Embryonic facial prominence (tissue), 1 donor: Measurements from ENCODE around the gene ERFL.

Experiments used
- DNase-seq: peaks from one replicate; pipeline ENCODE4 v3.0.0-alpha.2; 2016; ENCODE audit errors: extremely low spot score

ERFL gene

DNA sequence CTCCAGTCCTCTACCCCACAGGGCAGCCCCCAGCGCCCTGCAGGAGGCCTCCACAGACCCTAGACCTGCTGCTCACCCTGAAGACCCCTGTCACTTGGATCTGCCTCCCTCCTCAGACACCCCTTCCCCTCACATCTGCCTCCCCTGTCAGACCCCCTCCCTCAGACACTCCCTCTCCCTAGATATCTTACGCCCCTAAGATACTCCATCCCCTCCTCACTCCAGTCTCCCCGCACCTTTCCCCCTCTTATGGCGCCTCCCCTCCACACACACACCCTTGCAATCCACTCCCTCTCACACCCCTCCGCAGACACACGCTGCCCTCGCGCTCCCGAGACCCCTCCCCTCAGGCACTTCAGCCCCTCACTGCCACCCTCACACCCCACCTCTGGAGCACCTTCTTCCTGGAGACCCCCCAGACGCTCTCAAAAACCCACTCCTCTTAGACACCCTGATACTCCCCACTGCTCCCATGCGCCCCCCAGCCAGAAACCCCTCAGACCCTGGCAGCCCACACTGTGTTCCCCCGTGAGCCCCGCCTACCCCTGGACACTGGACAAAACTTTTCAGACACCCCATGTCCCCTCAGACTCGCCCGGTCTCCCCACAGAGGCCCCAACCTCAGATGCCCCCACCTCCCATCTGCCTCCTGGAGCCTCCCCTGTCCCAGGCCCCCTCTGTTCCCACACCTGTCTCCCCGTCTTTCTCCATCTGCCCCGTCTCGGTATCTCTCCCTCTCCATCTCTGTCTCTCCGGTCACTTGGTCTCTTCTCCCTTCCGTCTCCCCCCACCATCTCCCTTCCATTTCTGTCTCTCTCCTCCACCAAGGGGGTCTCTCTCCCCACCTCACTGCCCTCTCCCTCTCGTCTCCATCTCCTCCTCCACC, 14.5 kb downstream of the ERFL start:
- no peak for DNase-seq

DNA sequence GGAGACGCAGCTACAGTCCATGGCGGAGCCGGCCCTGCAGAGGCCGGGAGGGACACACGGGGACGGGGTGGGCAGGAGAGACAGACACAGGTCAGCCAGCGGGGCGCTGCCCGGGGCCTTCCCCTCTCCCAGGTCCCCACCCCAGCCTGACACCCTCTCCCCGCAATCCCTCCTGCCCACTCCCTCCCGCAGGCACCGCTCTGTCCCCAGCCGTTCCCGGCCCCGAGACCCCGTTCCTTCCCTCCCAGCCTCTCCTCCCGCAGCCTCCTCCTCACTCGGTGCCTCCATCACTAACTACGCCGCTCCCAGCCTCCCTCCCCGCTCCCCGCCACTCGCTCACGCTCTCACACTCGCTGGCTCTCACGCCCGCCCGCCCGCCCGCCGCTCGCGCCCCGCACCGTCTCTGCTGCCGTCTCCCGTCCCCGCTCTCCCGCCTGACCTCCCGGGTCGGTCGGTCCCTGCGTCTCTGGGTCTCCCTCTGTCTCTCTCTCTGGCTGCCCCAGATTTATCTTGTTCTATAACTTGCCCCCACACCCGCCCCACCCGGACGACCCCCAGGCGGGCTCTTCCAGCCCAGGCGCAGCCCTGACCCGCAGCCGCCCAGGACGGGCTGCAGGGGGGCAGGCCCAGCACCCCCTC, 15.2 kb downstream of the ERFL start:
- no peak for DNase-seq

DNA sequence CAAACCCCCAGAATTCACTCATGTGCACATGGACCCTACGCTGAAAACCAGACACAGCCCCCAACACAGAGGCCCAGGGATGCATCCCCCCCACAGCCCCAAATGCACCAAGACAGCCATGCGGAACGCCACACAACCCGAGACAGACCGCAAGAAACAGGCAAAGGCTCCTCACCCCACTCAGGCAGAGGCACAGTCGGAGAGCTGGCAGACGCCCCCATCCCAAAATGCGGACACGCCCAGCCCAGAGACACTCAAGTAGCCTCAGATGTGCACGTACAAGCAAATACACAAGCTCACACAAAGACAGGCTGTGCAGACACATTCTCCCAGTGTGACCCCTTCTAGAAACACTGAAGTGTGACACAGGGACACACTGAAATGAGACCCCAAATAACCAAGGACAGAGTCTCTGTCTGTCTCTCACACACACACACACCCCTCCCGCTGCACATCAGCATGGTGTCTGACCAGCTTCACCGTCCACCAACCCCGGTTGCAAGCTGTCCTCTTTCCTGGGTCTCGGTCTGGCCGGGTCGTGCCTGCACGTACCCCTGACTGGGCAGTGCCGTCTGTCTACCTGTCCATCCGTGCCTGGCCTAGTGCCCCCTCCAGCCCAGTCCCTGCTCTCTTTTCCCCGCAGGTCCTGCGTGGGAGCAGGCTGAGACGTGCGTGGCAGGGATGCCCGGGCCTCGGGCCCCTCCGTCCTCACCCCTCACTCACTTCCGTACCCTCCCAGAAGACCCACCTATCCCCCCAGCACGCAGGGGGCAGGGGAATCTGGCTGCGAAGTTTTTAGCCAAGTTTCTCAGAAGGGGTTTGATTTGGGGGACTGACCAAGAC, 16.1 kb downstream of the ERFL start:
- no peak for DNase-seq

DNA sequence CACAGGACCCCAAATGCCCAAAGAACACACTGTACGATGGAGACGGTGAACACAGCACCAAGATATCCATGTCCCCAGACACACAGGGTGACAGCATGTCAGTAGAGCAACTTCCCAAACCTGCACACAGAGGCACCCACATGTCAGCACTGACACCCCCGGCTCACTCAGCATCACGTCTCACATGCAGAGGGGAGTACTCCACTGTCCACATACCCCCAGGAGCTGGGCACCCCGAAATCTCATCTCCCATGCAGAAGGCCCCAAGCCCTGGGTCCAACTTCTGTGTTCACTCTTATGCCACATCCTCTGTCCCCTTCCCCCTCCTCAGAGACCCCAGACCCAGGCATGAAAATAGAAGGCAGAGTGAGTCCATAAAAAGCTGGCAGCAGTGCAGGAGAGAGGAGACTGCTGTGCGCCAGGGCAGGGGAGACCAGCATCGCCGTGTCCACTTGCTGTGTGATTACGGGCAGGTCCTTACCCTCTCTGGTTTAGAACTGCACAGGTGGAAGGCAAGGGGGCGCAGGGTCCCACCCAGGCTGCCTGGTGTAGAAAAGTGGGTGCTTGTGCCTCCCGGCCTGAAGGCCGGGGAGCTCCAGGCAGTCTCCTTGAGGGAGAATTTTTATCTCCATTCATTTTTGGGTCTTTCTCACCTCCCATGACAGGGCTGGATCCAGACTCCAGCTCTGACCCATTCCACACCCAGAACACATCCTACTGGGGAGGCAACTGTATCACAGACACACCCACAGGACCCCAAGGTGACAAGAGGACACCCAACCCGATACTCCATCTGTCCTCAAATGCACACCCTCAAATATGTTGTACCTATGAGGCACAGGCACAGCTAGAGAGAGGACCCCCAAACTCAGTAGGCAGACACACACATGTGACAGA, 17.0 kb downstream of the ERFL start:
- DNase-seq, result no peak

DNA sequence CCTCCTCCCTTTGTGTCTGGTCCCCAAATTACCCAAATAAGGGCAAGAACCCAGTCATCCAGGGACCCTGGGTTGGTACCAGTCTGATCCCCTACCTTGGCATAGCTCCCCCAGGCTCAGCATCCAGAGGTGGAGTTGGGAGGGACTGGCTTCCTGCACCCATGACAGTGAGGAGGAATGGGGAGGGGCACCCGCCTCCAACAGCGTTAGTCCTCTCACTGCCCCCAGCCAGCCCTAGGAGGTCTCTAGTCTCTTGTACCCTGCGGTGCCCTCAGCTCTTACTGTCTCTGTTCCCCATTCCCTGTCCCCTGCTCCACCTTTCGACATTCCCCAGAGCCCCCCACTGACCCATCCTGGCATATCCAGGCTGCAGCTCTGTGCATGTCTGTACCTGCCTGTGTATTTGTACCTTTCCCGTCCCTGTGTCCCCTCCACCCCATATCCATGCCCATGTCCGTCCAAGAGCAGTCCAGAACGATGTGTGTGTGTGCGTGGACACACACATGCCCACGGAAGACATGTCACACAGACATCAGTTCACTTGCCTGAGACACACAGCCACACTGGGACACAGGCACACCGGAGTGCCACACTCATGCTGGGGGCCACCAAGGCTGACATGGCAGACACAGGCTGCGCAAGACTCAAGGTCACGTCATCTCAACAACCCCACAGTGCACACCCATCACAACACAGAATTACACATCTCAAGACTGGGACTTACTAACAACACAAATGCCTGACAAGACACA, 17.8 kb downstream of the ERFL start:
- no peak for DNase-seq

DNA sequence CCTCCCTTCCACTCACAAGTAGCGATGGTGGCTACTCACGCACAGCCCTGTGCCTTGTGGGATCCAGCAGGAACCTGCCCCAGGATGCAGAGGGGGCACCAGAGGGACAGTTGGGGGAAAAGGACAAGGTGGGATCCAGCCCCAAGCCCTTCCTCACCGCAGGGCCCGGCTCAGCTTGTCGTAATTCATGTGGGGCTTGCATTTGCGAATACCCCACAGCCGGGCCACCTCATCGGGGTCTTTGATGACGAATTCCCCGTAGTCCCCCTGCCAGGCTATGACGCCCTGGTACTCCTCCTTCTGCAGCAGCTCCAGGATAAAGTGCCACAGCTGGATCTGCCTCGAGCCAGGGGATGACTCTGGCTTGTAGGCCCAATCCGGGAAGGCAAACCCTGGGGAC, 18.5 kb downstream of the ERFL start:
- no peak for DNase-seq

DNA sequence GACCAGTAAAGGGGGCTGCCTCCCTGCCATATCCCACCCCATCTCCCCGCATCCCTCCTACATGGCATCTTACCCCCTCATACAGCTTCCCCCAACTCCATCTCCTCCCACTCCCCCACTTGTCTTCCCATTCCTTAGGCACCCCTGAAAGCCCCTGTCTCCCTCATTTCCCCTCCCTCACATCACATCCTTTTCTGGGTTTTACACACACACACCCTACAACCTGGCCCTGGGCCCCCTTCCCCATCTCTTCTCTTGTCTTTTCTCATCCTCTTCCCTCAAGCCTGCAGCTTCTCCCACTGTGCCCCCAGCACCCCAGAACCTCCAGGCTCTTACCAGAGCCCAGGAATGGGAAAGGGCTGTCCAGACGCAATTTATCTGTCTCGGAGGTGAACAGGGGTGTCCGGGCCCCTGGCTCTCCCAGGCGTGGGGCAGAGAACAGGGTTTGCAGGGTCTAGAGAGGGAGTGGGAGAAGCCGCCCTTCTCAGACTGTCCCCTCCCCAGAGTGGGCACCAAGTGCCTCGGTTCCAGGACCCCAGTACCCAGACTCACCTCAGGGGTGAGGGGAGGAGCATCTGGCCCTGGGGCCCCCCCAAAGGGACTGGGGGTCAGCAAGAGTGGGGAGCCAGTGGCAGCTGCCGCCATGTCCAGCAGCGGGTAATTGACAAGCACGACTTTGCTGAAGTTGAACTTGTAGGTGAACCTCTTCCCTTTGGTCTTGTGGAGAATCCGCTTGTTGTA, 19.4 kb downstream of the ERFL start:
- DNase-seq, result no peak

DNA sequence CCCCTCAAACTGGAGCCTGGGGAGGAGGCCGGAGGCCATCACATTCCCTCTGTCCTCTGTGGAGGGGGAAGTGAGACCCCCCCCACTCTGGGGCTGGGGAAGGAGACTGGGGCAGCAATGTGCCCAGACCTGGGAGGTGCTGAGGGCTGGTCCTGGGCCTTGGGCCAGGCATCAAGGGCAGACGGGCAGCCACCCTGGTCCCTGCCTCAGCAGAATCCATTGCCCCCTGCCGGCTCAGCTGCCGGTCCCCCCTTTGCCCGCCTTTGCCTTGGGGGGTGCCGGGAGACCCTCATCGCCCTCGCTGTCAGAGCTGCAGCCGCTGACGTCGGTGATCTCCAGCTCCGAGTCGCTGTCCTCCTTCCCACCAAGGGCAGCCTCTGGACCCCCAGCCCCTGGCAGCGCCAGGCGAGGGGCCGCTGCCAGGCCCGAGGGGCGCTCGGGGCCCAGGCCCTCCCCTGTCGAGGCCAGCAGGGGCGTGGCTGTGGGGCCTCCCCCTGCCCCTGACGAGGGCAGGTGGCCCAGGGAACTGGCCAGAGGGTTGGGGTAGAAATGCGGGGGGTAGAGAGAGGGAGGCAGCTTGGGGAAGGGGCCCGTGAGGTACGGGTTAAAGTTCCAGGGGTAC, 20.1 kb downstream of the ERFL start:
- DNase-seq, result no peak

DNA sequence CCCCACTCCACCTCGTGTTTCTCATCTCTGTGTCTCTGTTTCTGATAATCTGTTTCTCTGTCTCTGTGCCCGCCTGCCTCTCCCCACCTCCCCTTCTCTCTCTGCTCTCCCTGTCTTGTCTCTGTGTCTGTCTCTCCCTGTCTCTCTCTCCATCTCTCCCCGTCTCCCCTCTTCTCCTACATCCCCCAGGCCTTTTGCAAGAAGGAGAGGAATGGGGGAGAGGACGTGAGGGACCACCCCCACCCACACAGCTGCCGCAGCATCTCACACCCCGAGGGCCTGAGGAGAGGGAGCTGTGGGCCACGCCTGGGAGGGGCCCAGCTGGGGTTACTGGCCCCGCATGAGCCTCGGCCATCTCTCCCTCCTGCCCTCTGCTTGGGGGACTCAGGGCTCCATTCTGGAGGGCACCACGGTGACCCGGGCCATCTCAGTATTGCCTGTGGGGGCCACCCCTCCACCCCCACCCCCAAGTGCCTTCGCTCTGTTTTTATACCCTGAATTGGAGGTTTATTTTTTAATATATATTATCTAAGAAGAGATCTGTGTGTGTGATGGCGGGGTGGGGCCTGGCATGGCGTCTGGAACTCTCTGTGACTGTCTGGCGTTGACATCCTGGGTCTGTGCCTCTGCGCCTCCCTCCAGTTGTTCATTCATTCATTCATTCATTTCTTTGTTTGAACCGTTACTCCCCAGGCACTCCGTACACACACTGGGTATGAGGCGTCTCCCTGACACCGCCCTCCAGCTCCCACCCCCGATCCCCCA, 21.2 kb downstream of the ERFL start:
- no peak for DNase-seq

DNA sequence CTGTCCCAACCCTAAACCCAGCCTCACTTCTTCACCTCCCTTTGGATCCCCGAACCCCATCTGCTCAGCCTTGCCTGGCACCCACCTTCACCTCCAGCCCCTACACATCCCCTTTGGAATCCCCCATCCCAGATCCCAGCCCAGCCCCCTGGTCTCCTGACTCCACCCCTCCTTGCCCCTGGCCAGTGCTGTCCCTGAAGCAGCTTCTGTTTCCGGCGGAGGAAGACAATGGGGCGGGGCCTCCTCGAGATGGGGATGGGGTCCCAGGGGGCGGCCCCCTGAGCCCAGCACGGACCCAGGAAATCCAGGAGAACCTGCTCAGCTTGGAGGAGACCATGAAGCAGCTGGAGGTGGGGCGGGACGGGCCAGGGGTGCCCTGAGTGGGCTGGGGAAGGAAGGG, 22.0 kb downstream of the ERFL start:
- DNase-seq, result no peak

DNA sequence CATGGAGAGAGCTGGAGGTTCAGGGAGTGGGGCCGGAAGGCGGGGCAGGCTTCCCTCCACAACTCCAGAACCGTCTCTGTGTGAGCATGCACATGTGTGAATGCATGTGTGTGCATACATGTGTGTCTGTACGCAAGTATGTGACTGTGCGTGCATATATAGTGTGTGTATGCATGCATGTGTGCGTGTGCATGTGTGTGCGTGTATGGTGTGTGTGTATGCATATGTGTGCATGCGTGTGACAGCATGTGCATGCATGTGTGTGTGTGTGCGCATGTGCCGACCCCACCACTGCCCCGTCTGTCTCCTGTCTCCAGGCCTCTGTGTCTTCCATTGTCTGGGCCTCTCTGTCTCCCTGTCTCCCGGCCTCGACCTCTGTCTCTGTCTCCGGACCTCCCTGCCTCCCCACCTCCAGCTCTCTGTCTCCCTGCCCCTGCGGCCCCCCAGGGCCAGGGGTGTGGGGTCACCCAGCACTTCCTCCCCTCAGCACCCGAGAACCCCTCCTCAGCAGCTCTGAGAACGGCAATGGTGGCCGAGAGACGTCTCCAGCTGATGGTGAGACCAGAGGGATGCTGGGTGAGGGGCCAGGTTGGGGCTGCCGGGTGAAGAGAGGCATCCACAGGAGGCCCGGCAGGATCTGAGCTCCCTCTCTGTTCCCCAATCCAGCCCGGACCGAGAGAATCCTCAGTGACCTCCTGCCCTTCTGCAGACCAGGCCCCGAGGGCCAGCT, 22.8 kb downstream of the ERFL start:
- DNase-seq, result no peak

DNA sequence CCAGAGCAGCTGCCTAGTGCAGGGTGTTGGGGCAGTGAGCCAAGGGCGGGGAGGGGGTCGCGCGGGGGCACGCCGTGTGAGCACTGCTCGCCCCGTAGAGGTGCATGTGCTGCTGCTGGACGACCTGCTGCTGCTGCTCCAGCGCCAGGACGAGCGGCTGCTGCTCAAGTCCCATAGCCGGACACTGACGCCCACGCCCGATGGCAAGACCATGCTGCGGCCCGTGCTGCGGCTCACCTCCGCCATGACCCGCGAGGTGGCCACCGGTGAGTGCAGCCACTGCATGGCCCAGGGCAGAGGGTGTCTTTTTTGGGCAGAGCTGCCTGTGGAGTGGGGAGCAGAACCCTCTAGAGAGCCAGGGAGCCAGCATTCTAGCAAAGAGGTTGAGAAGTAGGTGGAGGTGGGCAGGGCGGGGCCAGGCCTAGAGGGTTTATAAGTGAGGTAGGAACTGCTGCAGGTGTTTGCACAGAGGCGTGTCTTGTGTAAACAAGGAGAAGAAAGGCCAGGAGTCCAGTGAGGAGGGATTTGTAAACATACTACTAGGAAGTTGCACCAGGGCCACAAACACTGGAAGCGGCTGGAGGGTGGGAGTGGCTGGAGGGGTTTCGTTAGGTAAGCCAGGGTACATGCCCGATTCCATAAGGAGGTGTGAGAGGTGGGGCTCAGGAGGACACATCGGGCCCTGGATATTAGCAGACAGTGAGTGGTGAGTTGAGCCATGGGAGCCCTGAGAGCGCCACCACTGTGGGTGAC, 24.0 kb downstream of the ERFL start:
- DNase-seq, result no peak

DNA sequence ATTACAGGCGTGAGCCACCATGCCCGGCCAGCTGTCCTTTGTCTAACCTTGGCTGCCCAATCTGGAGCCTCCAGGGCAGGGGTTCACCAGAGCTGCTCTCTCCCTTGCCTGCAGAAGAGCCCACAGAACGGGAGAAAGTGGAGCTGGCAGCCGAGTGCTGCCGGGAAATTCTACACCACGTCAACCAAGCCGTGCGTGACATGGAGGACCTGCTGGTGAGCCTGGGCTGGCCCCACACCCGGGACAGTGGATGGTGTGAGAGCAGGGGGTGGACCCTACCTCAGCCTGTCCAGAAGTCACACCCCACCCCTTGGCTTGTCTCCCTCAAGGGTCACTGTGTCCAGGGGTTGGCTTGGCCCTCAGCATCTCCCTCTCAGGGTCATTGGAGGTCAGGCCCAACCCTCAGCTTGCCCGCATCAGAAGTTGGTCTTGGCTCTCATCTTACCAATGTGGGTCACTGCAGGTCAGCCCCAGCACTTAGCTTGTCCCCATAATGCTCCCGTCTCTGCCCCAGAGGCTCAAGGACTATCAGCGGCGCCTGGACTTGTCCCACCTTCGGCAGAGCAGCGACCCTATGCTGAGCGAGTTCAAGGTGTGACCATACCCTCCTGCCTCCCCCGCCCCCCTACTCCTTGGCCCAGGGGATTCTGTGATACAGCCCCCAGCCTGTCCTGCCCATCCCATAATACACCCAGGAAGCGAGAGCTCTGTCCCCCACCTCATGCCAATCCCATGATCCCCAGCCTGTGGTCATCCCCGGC, 24.9 kb downstream of the ERFL start:
- no peak for DNase-seq

DNA sequence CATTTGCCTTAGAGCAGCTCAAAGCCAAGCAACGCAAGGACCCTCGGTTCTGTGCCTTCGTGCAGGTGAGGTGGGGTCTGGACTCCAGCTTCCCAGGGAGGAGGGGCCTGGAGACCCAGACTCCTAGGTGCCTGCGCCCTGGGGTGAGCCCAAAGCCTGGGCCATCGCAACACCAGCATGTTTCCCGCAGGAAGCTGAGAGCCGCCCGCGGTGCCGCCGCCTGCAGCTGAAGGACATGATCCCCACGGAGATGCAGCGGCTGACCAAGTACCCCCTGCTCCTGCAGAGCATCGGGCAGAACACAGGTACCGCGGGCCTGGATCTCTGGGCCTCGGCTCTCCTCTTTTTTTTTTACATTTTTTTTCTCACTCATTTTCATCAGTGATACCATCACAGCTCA, 25.7 kb downstream of the ERFL start:
- no peak for DNase-seq

DNA sequence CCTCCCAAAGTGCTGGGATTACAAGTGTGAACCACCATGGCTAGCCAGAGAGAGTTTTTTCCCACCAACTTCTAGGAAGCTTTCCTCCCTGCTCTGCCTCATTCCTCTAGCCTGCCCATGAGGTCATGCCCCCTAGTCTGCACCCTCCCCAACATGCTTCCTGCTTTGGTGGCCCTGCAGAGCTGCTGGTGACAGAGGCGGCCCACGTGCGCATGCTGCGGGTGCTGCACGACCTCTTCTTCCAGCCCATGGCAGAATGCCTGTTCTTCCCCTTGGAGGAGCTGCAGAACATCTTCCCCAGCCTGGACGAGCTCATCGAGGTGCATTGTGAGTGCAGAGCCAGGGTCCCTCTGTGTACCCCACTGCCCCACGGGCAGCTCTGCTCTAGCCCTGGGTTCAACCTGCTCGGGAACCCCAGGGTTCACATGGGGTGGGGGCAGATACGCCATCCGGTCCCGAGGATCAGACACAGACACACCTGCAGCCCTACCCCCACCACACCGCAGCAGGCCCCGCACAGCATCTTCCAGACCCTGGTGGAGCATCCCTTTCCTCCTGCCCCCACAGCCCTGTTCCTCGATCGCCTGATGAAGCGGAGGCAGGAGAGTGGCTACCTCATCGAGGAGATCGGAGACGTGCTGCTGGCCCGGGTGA, 26.4 kb downstream of the ERFL start:
- DNase-seq, result no peak

DNA sequence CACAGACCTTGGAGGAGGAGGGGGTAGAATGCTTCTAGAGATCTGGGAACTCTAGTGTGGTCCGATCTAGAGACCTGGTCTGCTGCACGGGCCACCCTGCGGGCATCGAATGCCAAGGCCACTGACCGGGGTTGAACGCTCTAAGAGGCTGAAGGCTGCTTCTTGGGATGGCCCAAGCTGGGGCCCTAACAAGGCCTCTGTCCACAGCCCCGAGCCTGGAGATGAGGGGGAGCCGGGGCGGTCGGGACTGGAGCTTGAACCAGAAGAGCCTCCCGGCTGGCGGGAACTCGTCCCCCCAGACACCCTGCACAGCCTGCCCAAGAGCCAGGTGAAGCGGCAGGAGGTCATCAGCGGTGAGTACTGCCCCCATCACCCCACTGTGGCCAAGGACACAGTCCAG, 30.0 kb downstream of the ERFL start:
- DNase-seq, result no peak
